HFFc6 (cell line): ENCODE measurements around the gene CACTIN. TPM values are rescaled to one million over a fixed set of nuclear protein-coding genes. Genes with fewer than 3 reads are reported as not detected.
A peak's percentile ranks its signal among the peaks of the same experiment; 100 is the strongest.
"Not testable (repeated sequence)": the region's sequence is repeated elsewhere in the genome, so short reads cannot be mapped to it uniquely, and the experiment has no call there.

Source experiments
- DNase-seq: peaks from one replicate; pipeline ENCODE4 v3.0.0-alpha.2; 2018
- H3K27ac Mint-ChIP-seq: 2 replicates; pipeline ENCODE4 v1.8.0; 2020; ENCODE audit warnings: mild to moderate bottlenecking, mixed read lengths
- H3K27me3 Mint-ChIP-seq: 2 replicates; pipeline ENCODE4 v1.8.0; 2021; ENCODE audit warnings: mild to moderate bottlenecking, moderate library complexity, mixed read lengths; ENCODE audit not compliant: insufficient read depth
- H3K36me3 Mint-ChIP-seq: 2 replicates; pipeline ENCODE4 v1.8.0; 2021; ENCODE audit warnings: low read depth, mixed read lengths
- H3K4me1 Mint-ChIP-seq: 2 replicates; pipeline ENCODE4 v1.8.0; 2020; ENCODE audit warnings: low read depth, mixed read lengths
- H3K4me3 Mint-ChIP-seq: 2 replicates; pipeline ENCODE4 v1.8.0; 2020; ENCODE audit warnings: mild to moderate bottlenecking, moderate library complexity, mixed read lengths
- H3K9me3 Mint-ChIP-seq: 2 replicates; pipeline ENCODE4 v1.8.0; 2020; ENCODE audit warnings: mild to moderate bottlenecking, mixed read lengths
- total RNA-seq, 6 experiments: library from RNA; stranded (reverse); fragmentation: NEBNext Ultra II Directional; extraction: Animal tissue kit (Norgen Biotek cat#: 25700); gene quantifications; 2 replicates in 1 of 6; 3 replicates in 5 of 6; pipeline ENCODE4 v1.2.3, GENCODE V29; 2021
- TF ChIP-seq, protein P1 (sequence below): fragments of 200-600 bp; sonication (generic); IDR thresholded peaks from 2 replicates; pipeline ENCODE4 v1.5.0; 2021; ENCODE audit warnings: antibody characterized with exemption, mild to moderate bottlenecking

The CACTIN gene
- total RNA-seq, 6 experiments from 2014 or later: 22.7 to 25.3 (median 24.9) TPM

DNA sequence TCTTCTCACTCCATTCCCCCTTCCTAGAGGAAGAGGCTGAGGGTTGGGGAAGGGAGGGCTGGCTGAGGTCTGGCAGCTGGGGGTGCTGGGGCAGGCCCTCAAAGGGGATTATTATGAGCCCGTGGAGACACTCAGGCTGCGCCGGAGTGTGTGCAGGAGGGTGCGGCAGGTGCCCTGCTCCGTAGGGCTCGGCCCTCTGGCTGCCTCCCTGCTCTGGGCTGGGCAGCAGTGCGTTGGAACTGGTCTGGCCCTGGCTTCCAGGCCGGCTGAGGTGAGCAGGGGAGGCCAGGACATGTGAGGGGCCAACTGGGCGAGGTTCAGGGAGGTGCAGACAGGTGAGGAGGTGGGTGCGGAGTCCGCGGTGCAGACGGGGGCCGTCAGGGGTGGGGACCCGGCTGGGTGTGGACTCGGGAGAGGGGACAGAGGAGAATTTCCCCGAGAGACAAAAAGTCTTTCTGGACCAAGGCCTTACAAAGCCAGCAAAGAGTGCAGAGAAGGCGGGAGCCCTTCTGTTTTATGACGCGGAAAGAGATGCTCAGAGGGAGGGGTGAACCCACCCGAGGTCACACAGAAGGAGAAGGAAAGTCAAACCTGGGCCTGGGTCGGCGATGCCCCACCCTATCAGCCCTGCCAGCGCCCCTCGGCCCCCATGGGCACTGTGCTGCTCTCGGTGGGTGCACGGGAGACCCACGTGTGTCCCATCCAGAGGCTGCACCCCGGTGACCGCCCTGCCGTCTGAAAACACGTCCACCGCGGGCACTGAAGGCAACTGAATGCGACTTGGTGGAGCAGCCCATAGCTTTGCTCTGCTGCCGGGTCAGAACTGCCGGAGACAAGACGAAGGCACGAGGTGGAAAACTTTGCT, 42.7 kb upstream of the CACTIN start:
- Mint-ChIP-seq H3K36me3 (no peaks in the 10 kb centered on the region), H3K4me1 (peaks cover 49% of the 10 kb centered on the region), H3K4me3 (no peak overlapping the region), H3K9me3 (no peaks in the 10 kb centered on the region), H3K27ac (peak overlapping the region; percentile 75), H3K27me3 (peaks cover 6% of the 10 kb centered on the region)
- no peak for DNase-seq
- TF ChIP-seq, protein P1, sequence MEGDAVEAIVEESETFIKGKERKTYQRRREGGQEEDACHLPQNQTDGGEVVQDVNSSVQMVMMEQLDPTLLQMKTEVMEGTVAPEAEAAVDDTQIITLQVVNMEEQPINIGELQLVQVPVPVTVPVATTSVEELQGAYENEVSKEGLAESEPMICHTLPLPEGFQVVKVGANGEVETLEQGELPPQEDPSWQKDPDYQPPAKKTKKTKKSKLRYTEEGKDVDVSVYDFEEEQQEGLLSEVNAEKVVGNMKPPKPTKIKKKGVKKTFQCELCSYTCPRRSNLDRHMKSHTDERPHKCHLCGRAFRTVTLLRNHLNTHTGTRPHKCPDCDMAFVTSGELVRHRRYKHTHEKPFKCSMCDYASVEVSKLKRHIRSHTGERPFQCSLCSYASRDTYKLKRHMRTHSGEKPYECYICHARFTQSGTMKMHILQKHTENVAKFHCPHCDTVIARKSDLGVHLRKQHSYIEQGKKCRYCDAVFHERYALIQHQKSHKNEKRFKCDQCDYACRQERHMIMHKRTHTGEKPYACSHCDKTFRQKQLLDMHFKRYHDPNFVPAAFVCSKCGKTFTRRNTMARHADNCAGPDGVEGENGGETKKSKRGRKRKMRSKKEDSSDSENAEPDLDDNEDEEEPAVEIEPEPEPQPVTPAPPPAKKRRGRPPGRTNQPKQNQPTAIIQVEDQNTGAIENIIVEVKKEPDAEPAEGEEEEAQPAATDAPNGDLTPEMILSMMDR: no peak

DNA sequence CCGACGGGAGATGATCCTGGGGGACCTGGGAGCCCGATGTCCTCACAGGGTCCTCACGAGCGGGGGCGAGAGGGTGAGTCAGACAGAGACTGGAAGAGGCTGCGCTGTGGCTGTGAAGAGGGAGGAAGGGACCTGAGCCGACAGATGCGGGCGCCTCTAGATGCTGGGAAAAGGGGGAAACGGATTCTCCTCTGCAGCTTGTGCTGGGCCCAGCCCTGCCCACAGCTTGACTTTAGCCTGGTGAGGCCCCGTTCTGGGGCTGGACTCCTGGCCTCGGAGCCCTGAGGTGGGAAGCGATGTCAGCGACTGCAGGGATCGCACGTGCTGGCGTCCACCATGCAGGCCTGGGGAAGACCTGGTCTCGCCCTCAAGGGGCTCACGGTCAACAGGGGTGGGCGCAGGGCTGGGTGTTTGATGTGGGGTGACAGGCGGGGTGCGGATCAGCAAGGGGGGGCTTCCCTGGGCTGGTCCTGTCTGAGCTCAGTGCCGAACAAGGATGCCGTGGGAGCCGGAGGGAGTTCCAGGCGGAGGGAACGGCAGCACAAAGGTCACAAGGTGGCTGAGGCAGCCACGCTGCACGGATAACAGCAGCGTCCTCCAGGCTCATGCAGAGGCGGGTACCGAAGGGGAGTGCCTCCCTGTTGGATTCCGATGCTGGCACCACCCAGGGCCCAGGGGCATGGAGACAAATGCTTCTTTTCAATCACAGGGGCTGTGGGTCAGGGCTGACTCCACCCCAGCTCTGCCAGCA, 41.9 kb upstream of the CACTIN start:
- Mint-ChIP-seq H3K36me3 (peaks cover 5% of the 10 kb centered on the region; the same call in 1 of the 2 replicates), H3K27ac (peak overlapping the region; percentile 75), H3K27me3 (peaks cover 4% of the 10 kb centered on the region), H3K4me1 (peaks cover 49% of the 10 kb centered on the region), H3K4me3 (peak overlapping the region; percentile 17; the same call in 1 of the 2 replicates), H3K9me3 (no peaks in the 10 kb centered on the region)
- TF ChIP-seq, protein P1: no peak
- DNase-seq: peak; percentile 20

DNA sequence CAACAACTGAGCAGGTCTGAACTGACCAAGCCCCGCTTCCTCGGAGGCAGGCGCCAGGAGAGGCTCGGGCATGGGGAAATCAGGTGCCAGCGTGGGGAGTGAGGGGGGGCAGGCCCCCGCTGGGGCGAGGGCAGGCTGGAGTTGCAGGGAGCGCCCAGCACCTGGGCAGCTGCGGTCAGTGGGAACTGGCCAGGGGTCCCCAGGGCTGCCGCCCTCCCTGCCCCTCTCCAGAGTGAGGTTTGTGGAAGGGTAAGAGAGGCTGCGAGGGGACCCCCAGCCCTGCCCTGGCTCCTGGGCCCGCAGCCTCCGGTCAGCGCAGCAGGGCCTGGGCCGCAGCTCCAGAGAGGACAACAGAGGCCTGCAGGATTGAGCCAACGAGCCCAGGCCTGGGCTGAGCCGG, 41.2 kb upstream of the CACTIN start:
- H3K36me3 Mint-ChIP-seq: peaks cover 8% of the 10 kb centered on the region; the same call in 1 of the 2 replicates
- H3K9me3 Mint-ChIP-seq: no peaks in the 10 kb centered on the region
- no peak for DNase-seq
- TF ChIP-seq, protein P1: no peak
- H3K4me3 Mint-ChIP-seq: no peak overlapping the region
- peaks cover 4% of the 10 kb centered on the region for H3K27me3 Mint-ChIP-seq
- peaks cover 49% of the 10 kb centered on the region for H3K4me1 Mint-ChIP-seq
- H3K27ac Mint-ChIP-seq: no peak overlapping the region

DNA sequence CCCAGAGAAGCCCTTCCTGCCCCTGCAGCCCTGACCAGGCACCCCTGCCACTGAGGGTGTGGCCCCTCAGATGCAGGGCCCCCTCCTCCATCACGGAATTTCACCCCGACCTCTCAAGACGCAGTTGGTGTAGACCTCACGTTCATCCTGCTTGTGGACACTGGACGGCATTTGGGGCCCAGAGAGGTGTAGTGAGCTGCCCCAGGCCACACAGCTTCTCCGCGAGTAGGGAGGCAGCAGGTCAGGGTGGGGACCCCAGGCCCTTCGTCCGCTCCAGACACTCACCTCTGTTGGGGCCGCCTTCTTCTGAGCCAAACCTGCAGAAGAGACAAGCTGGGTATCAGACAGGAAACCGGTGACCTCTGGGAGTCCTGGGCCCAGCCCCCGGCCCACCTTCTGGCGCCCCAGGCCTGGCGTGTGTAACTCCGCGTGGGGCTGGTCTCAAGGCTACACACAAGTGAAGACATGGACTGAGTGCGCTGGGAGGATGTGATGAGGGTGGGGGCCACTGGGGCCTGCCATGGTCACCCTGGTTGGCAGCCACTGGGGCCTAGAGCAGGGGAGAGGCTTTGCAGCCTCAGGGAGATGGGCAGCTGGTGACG, 40.5 kb upstream of the CACTIN start:
- no peaks in the 10 kb centered on the region for H3K9me3 Mint-ChIP-seq
- peaks cover 45% of the 10 kb centered on the region for H3K4me1 Mint-ChIP-seq
- TF ChIP-seq, protein P1: no peak
- no peak overlapping the region for H3K4me3 Mint-ChIP-seq
- peaks cover 8% of the 10 kb centered on the region; the same call in 1 of the 2 replicates for H3K36me3 Mint-ChIP-seq
- H3K27ac Mint-ChIP-seq: no peak overlapping the region
- peaks cover 4% of the 10 kb centered on the region for H3K27me3 Mint-ChIP-seq
- DNase-seq: no peak

DNA sequence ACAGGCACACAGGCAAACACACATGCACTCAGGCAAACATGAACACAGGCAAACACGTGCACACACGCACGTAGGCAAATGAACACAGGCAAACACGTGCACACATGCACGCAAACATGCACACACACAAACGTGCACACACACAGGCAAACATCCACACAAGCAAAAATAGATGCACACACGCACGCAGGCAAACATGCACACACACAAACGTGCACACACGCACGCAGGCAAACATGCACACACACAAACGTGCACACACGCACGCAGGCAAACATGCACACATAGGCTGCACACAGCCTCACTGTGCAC, 39.9 kb upstream of the CACTIN start:
- not testable (repeated sequence) for H3K4me3 Mint-ChIP-seq, H3K27ac Mint-ChIP-seq, DNase-seq, H3K36me3 Mint-ChIP-seq, H3K9me3 Mint-ChIP-seq, H3K27me3 Mint-ChIP-seq
- H3K4me1 Mint-ChIP-seq: peaks cover 39% of the 10 kb centered on the region
